Measurements from ENCODE around the gene EOLA1.
"Not testable (repeated sequence)": the region's sequence is repeated elsewhere in the genome, so short reads cannot be mapped to it uniquely, and the experiment has no call there.

EOLA1 gene

DNA sequence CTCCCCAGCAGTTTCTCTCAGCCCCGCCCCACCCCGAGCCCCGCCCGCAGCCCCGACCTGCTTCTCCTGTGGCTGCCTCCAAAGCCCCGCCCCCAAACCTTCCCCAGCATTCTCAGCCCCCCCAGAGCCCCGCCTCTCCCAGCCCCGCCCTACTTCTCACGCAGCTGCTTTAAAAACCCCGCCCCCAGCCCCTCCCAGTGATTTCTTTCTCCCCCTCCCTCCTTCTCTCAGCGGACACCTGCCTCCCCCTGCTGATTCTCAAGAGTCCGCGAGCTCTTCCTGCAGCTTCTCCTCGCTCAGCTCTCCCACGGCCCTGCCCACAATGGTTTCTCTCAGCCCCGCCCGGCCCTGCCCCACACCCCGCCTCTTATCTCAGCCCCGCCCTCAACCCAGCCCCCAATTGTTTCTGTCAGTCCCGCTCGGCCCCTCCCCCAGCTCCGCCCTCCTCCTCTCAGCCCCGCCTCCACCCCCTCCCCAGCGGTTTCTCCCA is 636 bp upstream of the EOLA1 start:
- Histone ChIP-seq H3K9me3 (ENCODE audit: control insufficient read depth in 2 of 2, low read length in 2 of 2) (no peaks in the 10 kb centered on the region), H3K4me1 (ENCODE audit: control insufficient read depth in 2 of 2, insufficient read depth in 2 of 2, low read length in 2 of 2) (peaks cover 4 to 7% of the 10 kb centered on the region in 2 donors), H3K27me3 (ENCODE audit: control insufficient read depth in 2 of 2, insufficient read depth in 2 of 2, low read length in 2 of 2) (no peaks in the 10 kb centered on the region), H3K27ac (ENCODE audit: low read depth in 2 of 2, low read length in 2 of 2) (peak overlapping the region; percentile 92 to 95), H3K36me3 (ENCODE audit: control insufficient read depth in 2 of 2, insufficient read depth in 2 of 2, low read length in 2 of 2) (no peaks in the 10 kb centered on the region), H3K4me3 (ENCODE audit: low read length in 2 of 2) (peak overlapping the region; percentile 77 to 81), H3K9ac (ENCODE audit: low read depth in 1 of 2, low read length in 2 of 2) (peak overlapping the region in 1 of 2 donors; percentile 88)

DNA sequence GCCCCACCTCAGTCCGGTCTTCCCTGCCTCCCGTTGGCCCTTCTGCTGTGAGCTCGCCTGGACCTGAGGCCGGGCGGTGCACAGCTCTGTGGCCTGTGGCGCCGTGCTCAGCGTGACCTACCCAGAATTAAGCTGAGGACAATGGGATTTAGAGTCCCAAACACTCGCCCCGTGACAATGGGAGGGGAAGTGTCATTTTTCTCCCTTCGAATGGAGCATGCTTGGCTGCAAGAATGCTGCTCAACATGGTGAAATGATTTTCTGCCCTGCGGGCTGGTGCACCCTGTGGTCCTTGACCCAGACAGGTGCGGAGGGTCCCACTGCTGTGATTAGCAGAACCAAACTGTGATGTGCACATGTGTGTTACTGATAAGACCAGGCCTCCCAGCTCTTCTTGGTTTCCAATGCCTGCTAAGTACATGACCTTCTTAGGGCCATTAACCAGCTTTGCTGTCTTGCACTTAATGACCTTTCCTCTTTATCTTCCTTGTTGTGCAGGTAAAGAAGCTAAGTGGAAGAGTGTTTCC is 772 bp downstream of the EOLA1 start:
- Histone ChIP-seq H3K27me3 (ENCODE audit: control insufficient read depth in 2 of 2, insufficient read depth in 2 of 2, low read length in 2 of 2) (no peaks in the 10 kb centered on the region), H3K4me1 (ENCODE audit: control insufficient read depth in 2 of 2, insufficient read depth in 2 of 2, low read length in 2 of 2) (peaks cover 4 to 7% of the 10 kb centered on the region in 2 donors), H3K27ac (ENCODE audit: low read depth in 2 of 2, low read length in 2 of 2) (peak overlapping the region; percentile 92 to 95), H3K4me3 (ENCODE audit: low read length in 2 of 2) (peak overlapping the region; percentile 77 to 81), H3K9ac (ENCODE audit: low read depth in 1 of 2, low read length in 2 of 2) (peak overlapping the region; percentile 76 to 88), H3K9me3 (ENCODE audit: control insufficient read depth in 2 of 2, low read length in 2 of 2) (no peaks in the 10 kb centered on the region), H3K36me3 (ENCODE audit: control insufficient read depth in 2 of 2, insufficient read depth in 2 of 2, low read length in 2 of 2) (no peaks in the 10 kb centered on the region)

DNA sequence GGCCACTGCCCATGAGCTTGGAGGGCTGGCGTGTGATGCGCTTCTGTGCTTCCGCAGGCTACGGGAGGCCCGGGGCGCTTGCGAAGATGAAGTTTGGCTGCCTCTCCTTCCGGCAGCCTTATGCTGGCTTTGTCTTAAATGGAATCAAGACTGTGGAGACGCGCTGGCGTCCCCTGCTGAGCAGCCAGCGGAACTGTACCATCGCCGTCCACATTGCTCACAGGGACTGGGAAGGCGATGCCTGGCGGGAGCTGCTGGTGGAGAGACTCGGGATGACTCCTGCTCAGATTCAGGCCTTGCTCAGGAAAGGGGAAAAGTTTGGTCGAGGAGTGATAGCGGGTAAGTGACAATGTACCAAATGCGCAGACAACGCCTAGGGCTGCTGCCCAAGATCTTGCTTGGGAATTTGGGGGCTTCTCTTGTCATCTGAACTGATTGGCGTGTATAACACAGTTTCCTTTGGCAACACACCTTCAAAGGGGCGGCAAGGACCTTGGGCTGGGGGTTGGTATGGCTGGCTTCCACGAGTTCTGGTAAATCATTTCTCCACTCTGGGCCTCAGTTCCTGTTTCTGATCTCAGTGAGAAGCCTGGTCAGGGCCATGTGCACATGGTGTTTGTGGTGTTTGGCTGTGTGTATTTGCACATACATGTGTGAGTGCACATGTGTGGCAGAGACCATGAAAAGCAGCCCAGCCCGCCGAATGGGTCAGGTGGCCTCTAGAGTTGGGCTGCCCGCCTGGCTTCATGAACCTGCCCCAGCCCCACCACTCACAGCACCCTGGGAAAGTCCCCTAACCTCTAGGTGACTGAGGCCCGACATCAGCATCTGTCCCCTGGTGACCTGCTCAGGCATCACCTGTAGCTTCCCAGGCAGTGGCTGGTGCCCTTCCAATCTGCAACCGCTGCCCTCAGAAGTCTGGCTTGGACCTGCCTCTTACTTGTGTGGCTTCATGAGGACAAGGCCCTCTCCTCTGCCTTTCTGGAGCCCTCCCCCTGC is 5.0 kb downstream of the EOLA1 start:
- not testable (repeated sequence) for H3K27me3 ChIP-seq (ENCODE audit: control insufficient read depth in 2 of 2, insufficient read depth in 2 of 2, low read length in 2 of 2)

DNA sequence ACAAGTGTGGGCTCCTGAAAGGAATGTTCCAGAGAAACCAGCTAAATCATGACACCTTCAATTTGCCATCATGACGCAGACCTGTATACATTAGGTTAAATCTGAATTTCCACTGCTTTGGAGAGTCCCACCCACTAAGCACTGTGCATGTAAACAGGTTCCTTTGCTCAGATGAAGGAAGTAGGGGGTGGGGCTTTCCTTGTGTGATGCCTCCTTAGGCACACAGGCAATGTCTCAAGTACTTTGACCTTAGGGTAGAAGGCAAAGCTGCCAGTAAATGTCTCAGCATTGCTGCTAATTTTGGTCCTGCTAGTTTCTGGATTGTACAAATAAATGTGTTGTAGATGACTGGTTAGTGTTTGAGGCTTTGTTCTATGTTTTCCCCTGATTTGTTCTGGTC is 6.2 kb downstream of the EOLA1 start:
- H3K9me3 ChIP-seq (ENCODE audit: control insufficient read depth in 2 of 2, low read length in 2 of 2); H3K27me3 ChIP-seq (ENCODE audit: control insufficient read depth in 2 of 2, insufficient read depth in 2 of 2, low read length in 2 of 2); H3K36me3 ChIP-seq (ENCODE audit: control insufficient read depth in 2 of 2, insufficient read depth in 2 of 2, low read length in 2 of 2); H3K4me3 ChIP-seq (ENCODE audit: low read length in 2 of 2); H3K9ac ChIP-seq (ENCODE audit: low read depth in 1 of 2, low read length in 2 of 2); H3K4me1 ChIP-seq (ENCODE audit: control insufficient read depth in 2 of 2, insufficient read depth in 2 of 2, low read length in 2 of 2); H3K27ac ChIP-seq (ENCODE audit: low read depth in 2 of 2, low read length in 2 of 2): not testable (repeated sequence)

More for the DNA sequence above, 5.0 kb downstream of the EOLA1 start:
- H3K27ac ChIP-seq (ENCODE audit: low read depth in 2 of 2, low read length in 2 of 2); H3K36me3 ChIP-seq (ENCODE audit: control insufficient read depth in 2 of 2, insufficient read depth in 2 of 2, low read length in 2 of 2); H3K9ac ChIP-seq (ENCODE audit: low read depth in 1 of 2, low read length in 2 of 2); H3K4me3 ChIP-seq (ENCODE audit: low read length in 2 of 2); H3K9me3 ChIP-seq (ENCODE audit: control insufficient read depth in 2 of 2, low read length in 2 of 2); H3K4me1 ChIP-seq (ENCODE audit: control insufficient read depth in 2 of 2, insufficient read depth in 2 of 2, low read length in 2 of 2): not testable (repeated sequence)

DNA sequence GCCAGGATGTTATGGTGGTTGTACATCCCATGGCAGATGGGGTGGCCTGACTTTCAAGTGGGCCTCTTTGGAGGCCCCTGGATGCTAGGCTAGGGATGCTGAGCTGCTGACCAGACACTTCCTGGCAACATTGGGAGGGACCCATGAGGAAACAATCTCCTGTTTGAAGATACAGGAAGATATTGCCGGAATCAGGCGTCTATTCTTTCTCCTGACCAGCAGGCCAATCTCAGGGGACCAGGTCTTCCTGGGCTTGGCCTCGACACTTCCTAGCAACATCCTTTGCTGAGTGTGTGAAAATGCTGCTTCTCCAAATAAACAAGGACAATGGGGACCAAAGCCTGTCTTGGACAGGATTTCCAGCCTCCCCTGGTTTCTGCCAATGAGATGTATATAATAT is 7.0 kb downstream of the EOLA1 start:
- not testable (repeated sequence) for H3K4me3 ChIP-seq (ENCODE audit: low read length in 2 of 2); H3K27me3 ChIP-seq (ENCODE audit: control insufficient read depth in 2 of 2, insufficient read depth in 2 of 2, low read length in 2 of 2); H3K9ac ChIP-seq (ENCODE audit: low read depth in 1 of 2, low read length in 2 of 2); H3K27ac ChIP-seq (ENCODE audit: low read depth in 2 of 2, low read length in 2 of 2); H3K9me3 ChIP-seq (ENCODE audit: control insufficient read depth in 2 of 2, low read length in 2 of 2); H3K4me1 ChIP-seq (ENCODE audit: control insufficient read depth in 2 of 2, insufficient read depth in 2 of 2, low read length in 2 of 2); H3K36me3 ChIP-seq (ENCODE audit: control insufficient read depth in 2 of 2, insufficient read depth in 2 of 2, low read length in 2 of 2)

DNA sequence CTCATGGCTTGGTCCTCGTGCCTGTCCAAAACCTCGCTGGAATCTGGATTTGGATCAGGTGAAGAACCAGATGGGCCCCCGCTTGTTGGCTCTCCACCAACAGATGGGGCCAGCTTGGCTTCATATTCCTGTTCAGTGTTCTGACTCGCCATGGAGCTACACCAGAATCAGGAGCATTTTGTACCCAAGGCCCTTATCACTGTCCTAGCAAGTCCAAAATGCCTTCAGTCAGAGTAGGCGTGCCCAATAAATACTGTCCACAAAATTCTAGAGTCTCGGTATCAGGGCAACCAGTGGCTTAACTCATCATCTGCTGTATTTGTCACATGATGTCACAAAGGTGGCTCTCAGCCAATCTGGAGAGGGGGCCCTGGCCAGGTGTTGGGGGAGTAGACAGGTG is 8.9 kb downstream of the EOLA1 start, which contains the start of gene HSFX3:
Gene HSFX3, minus strand, starts transcription at position 224 of the 400 bp plus-strand sequence. Its CDS starts 72 bp downstream, at position 152.
- H3K4me3 ChIP-seq (ENCODE audit: low read length in 2 of 2); H3K9ac ChIP-seq (ENCODE audit: low read depth in 1 of 2, low read length in 2 of 2); H3K36me3 ChIP-seq (ENCODE audit: control insufficient read depth in 2 of 2, insufficient read depth in 2 of 2, low read length in 2 of 2); H3K27ac ChIP-seq (ENCODE audit: low read depth in 2 of 2, low read length in 2 of 2); H3K4me1 ChIP-seq (ENCODE audit: control insufficient read depth in 2 of 2, insufficient read depth in 2 of 2, low read length in 2 of 2); H3K9me3 ChIP-seq (ENCODE audit: control insufficient read depth in 2 of 2, low read length in 2 of 2); H3K27me3 ChIP-seq (ENCODE audit: control insufficient read depth in 2 of 2, insufficient read depth in 2 of 2, low read length in 2 of 2): not testable (repeated sequence)

DNA sequence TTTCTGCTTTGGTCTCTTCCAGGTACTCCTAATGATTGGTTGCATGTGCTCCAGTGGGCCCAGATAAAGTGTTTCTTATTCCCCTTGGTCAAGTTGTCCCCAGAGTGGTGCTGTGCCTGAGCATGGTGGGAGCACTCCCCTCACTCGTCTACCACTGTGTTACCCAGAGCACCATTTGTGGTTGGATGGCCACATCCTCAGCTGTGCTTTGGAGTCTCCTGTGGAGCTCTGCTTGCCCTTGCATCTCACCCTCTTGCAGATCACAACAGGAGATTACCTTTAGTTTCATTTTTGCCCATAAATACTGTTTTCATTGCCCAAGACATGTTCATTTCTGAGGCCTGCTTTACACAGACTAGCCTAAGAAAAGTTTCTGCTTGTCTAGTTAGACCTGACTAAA is 9.6 kb downstream of the EOLA1 start:
- not testable (repeated sequence) for H3K9ac ChIP-seq (ENCODE audit: low read depth in 1 of 2, low read length in 2 of 2); H3K27me3 ChIP-seq (ENCODE audit: control insufficient read depth in 2 of 2, insufficient read depth in 2 of 2, low read length in 2 of 2); H3K4me1 ChIP-seq (ENCODE audit: control insufficient read depth in 2 of 2, insufficient read depth in 2 of 2, low read length in 2 of 2); H3K36me3 ChIP-seq (ENCODE audit: control insufficient read depth in 2 of 2, insufficient read depth in 2 of 2, low read length in 2 of 2); H3K4me3 ChIP-seq (ENCODE audit: low read length in 2 of 2); H3K9me3 ChIP-seq (ENCODE audit: control insufficient read depth in 2 of 2, low read length in 2 of 2); H3K27ac ChIP-seq (ENCODE audit: low read depth in 2 of 2, low read length in 2 of 2)

DNA sequence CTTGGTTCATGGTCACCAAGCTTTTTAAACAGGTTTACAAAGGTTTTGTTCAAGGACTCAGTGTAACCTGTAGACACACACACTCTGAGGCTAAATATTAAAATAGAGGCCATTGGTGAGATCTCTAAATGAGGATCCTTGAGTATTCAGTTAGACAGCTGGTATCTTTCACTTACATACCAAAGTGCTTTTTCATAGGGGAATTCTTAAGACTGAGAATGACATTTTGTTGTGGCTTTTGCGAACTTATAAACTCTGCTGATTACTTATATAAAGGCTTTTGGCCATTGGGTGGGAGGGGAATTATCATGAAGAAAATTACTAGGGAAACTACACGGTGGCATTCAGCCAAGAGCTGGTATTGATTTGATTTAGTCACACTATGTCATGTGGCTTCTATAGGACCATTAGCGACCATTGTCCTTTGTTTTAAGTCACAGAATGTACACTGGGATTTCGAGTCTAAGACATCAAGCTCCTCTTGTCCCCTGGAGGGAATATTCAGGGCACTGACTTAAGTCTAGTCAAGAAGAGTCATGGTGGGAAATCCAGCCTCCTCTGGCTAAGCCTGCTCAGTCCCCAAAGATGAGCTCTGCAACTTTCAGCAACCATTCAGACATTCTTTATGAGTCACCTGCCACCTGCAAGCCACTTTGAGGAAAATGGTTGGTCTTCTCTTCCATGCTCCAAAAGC is 10.6 kb downstream of the EOLA1 start:
- H3K36me3 ChIP-seq (ENCODE audit: control insufficient read depth in 2 of 2, insufficient read depth in 2 of 2, low read length in 2 of 2); H3K9ac ChIP-seq (ENCODE audit: low read depth in 1 of 2, low read length in 2 of 2); H3K27ac ChIP-seq (ENCODE audit: low read depth in 2 of 2, low read length in 2 of 2); H3K4me1 ChIP-seq (ENCODE audit: control insufficient read depth in 2 of 2, insufficient read depth in 2 of 2, low read length in 2 of 2); H3K9me3 ChIP-seq (ENCODE audit: control insufficient read depth in 2 of 2, low read length in 2 of 2); H3K4me3 ChIP-seq (ENCODE audit: low read length in 2 of 2); H3K27me3 ChIP-seq (ENCODE audit: control insufficient read depth in 2 of 2, insufficient read depth in 2 of 2, low read length in 2 of 2): not testable (repeated sequence)

DNA sequence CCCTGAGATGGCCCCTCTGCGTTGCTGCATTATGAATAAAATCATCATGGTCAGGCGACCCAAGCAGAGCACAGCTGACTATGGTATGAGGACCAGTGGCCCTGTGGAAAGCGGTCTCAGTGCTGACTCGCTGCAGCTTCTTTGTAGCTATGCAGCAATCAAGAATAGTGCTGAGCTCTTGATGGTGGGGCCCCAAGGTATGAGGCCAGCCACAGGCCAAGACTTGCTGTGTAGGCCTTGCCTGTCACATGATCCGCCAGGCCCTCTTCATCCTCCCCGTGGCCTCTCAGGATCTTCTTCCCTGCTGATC is 11.1 kb downstream of the EOLA1 start:
- H3K27ac ChIP-seq (ENCODE audit: low read depth in 2 of 2, low read length in 2 of 2); H3K9me3 ChIP-seq (ENCODE audit: control insufficient read depth in 2 of 2, low read length in 2 of 2); H3K4me3 ChIP-seq (ENCODE audit: low read length in 2 of 2); H3K36me3 ChIP-seq (ENCODE audit: control insufficient read depth in 2 of 2, insufficient read depth in 2 of 2, low read length in 2 of 2); H3K27me3 ChIP-seq (ENCODE audit: control insufficient read depth in 2 of 2, insufficient read depth in 2 of 2, low read length in 2 of 2); H3K9ac ChIP-seq (ENCODE audit: low read depth in 1 of 2, low read length in 2 of 2); H3K4me1 ChIP-seq (ENCODE audit: control insufficient read depth in 2 of 2, insufficient read depth in 2 of 2, low read length in 2 of 2): not testable (repeated sequence)

DNA sequence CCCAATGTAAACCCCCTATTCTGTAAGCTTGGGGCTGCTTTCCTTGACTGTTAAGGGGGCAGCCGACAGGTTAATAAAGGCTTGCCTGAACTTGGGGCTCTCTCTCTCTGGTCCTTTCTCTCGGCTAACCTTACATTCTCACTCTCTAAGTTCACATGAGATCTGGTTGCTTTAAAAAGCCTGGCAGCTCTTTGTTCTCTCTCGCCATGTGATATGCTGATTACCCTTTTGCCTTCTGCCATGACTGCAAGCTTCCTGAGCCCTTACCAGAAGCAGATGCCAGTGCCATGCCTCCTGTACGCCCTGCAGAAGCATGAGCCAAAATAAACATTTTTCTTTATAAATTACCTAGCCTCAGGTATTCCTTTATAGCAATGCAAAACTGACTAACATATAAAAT is 14.4 kb downstream of the EOLA1 start:
- H3K4me3 ChIP-seq (ENCODE audit: low read length in 2 of 2); H3K27ac ChIP-seq (ENCODE audit: low read depth in 2 of 2, low read length in 2 of 2); H3K27me3 ChIP-seq (ENCODE audit: control insufficient read depth in 2 of 2, insufficient read depth in 2 of 2, low read length in 2 of 2); H3K4me1 ChIP-seq (ENCODE audit: control insufficient read depth in 2 of 2, insufficient read depth in 2 of 2, low read length in 2 of 2); H3K9ac ChIP-seq (ENCODE audit: low read depth in 1 of 2, low read length in 2 of 2); H3K9me3 ChIP-seq (ENCODE audit: control insufficient read depth in 2 of 2, low read length in 2 of 2); H3K36me3 ChIP-seq (ENCODE audit: control insufficient read depth in 2 of 2, insufficient read depth in 2 of 2, low read length in 2 of 2): not testable (repeated sequence)

Measured in mucosa of rectum (tissue), 2 donors.